Stomach smooth muscle (tissue), 2 donors: ENCODE measurements around the gene PDK2.

Source experiments
- H3K27ac ChIP-seq: one replicate; pipeline ENCODE4 v1.7.0; 2013; ENCODE audit warnings: mild to moderate bottlenecking, low read length, inconsistent platforms
- H3K27me3 ChIP-seq, 2 donors: one replicate each; pipeline ENCODE4 v1.7.0; 2013; ENCODE audit warnings: low read length in 2 of 2; ENCODE audit not compliant: insufficient read depth in 2 of 2, control insufficient read depth in 1 of 2
- H3K36me3 ChIP-seq, 2 donors: one replicate each; pipeline ENCODE4 v1.7.0; 2013; ENCODE audit warnings: low read length in 2 of 2; ENCODE audit not compliant: control insufficient read depth in 2 of 2, insufficient read depth in 2 of 2
- H3K4me1 ChIP-seq: one replicate; pipeline ENCODE4 v1.7.0; 2013; ENCODE audit warnings: low read length; ENCODE audit not compliant: control insufficient read depth, insufficient read depth
- H3K4me3 ChIP-seq, 2 donors: one replicate each; pipeline ENCODE4 v1.7.0; 2013; ENCODE audit warnings: low read length in 2 of 2
- H3K9ac ChIP-seq, 2 donors: one replicate each; pipeline ENCODE4 v1.7.0; 2013; ENCODE audit warnings: low read length in 2 of 2, mild to moderate bottlenecking in 1 of 2
- H3K9me3 ChIP-seq, 2 donors: one replicate each; pipeline ENCODE4 v1.7.0; 2013; ENCODE audit warnings: low read length in 2 of 2; ENCODE audit not compliant: control insufficient read depth in 2 of 2
- donor health status: healthy.
- donor health status: Pancreatic carcinoma.

Gene PDK2

GRCh38 chr17:50100921-50101345 is 5.8 kb downstream of the PDK2 start:
- H3K9me3 ChIP-seq = no peaks in the 10 kb centered on the region
- peaks cover 71% of the 10 kb centered on the region for H3K4me1 ChIP-seq
- peak overlapping the region; percentile 11 to 52 for H3K4me3 ChIP-seq
- peaks cover 22 to 33% of the 10 kb centered on the region in 2 donors for H3K36me3 ChIP-seq
- peak overlapping the region in 1 of 2 donors; percentile 29 for H3K9ac ChIP-seq
- peak overlapping the region; percentile 90 for H3K27ac ChIP-seq
- no peaks in the 10 kb centered on the region for H3K27me3 ChIP-seq

- Histone ChIP-seq H3K27me3 (no peaks in the 10 kb centered on the region), H3K27ac (peak overlapping the region; percentile 90), H3K4me1 (peaks cover 66% of the 10 kb centered on the region), H3K4me3 (peak overlapping the region; percentile 11 to 52), H3K9ac (peak overlapping the region in 1 of 2 donors; percentile 58), H3K36me3 (peaks cover 26 to 36% of the 10 kb centered on the region in 2 donors), H3K9me3 (no peaks in the 10 kb centered on the region)
Observed at GRCh38 chr17:50101346-50102163, 6.4 kb downstream of the PDK2 start.

GRCh38 chr17:50102164-50102991 is 7.2 kb downstream of the PDK2 start:
- Histone ChIP-seq H3K4me1 (peaks cover 59% of the 10 kb centered on the region), H3K9ac (peak overlapping the region; percentile 49 to 58), H3K27ac (peak overlapping the region; percentile 90), H3K27me3 (no peaks in the 10 kb centered on the region), H3K9me3 (no peaks in the 10 kb centered on the region), H3K36me3 (peaks cover 32 to 39% of the 10 kb centered on the region in 2 donors), H3K4me3 (peak overlapping the region in 1 of 2 donors; percentile 40)

- Histone ChIP-seq H3K36me3 (peaks cover 33 to 39% of the 10 kb centered on the region in 2 donors), H3K27ac (peak overlapping the region; percentile 90), H3K27me3 (no peaks in the 10 kb centered on the region), H3K9ac (peak overlapping the region in 1 of 2 donors; percentile 21), H3K4me3 (peak overlapping the region in 1 of 2 donors; percentile 40), H3K4me1 (peaks cover 51% of the 10 kb centered on the region), H3K9me3 (no peaks in the 10 kb centered on the region)
Observed at GRCh38 chr17:50103252-50103651, 8.1 kb downstream of the PDK2 start.

GRCh38 chr17:50103941-50104340 is 8.8 kb downstream of the PDK2 start:
- Histone ChIP-seq H3K27ac (peak overlapping the region; percentile 90), H3K4me1 (peaks cover 45% of the 10 kb centered on the region), H3K4me3 (no peak overlapping the region), H3K27me3 (no peaks in the 10 kb centered on the region), H3K9ac (no peak overlapping the region), H3K36me3 (peaks cover 27 to 37% of the 10 kb centered on the region in 2 donors), H3K9me3 (no peaks in the 10 kb centered on the region)

GRCh38 chr17:50105811-50106210 is 10.7 kb downstream of the PDK2 start:
- H3K4me3 ChIP-seq = no peak overlapping the region
- no peak overlapping the region for H3K9ac ChIP-seq

GRCh38 chr17:50106393-50107131 is 11.4 kb downstream of the PDK2 start:
- no peaks in the 10 kb centered on the region for H3K27me3 ChIP-seq
- peaks cover 28 to 40% of the 10 kb centered on the region in 2 donors for H3K36me3 ChIP-seq
- peaks cover 27% of the 10 kb centered on the region for H3K4me1 ChIP-seq
- H3K27ac ChIP-seq = no peak overlapping the region
- H3K9me3 ChIP-seq = no peaks in the 10 kb centered on the region
- H3K4me3 ChIP-seq = no peak overlapping the region
- H3K9ac ChIP-seq = no peak overlapping the region

More at GRCh38 chr17:50105811-50106210, 10.7 kb downstream of the PDK2 start:
- Histone ChIP-seq H3K36me3 (peaks cover 28 to 40% of the 10 kb centered on the region in 2 donors), H3K9me3 (no peaks in the 10 kb centered on the region), H3K4me1 (peaks cover 29% of the 10 kb centered on the region), H3K27me3 (no peaks in the 10 kb centered on the region), H3K27ac (no peak overlapping the region)

- Histone ChIP-seq H3K4me3 (no peak overlapping the region), H3K9ac (no peak overlapping the region), H3K4me1 (peaks cover 27% of the 10 kb centered on the region), H3K27ac (peak overlapping the region; percentile 11), H3K36me3 (peaks cover 28 to 40% of the 10 kb centered on the region in 2 donors), H3K27me3 (no peaks in the 10 kb centered on the region), H3K9me3 (no peaks in the 10 kb centered on the region)
Observed at GRCh38 chr17:50107790-50108414, 12.8 kb downstream of the PDK2 start.

GRCh38 chr17:50108556-50108955 is 13.4 kb downstream of the PDK2 start:
- H3K27ac ChIP-seq = peak overlapping the region; percentile 11
- H3K36me3 ChIP-seq = peaks cover 28 to 38% of the 10 kb centered on the region in 2 donors
- H3K9ac ChIP-seq = no peak overlapping the region
- H3K27me3 ChIP-seq = no peaks in the 10 kb centered on the region
- H3K4me1 ChIP-seq = peaks cover 29% of the 10 kb centered on the region
- H3K9me3 ChIP-seq = no peaks in the 10 kb centered on the region
- H3K4me3 ChIP-seq = no peak overlapping the region

GRCh38 chr17:50109207-50109606 is 14.1 kb downstream of the PDK2 start:
- peaks cover 28 to 38% of the 10 kb centered on the region in 2 donors for H3K36me3 ChIP-seq
- H3K9ac ChIP-seq = no peak overlapping the region
- H3K4me1 ChIP-seq = peaks cover 35% of the 10 kb centered on the region
- no peaks in the 10 kb centered on the region for H3K9me3 ChIP-seq
- no peaks in the 10 kb centered on the region for H3K27me3 ChIP-seq
- H3K4me3 ChIP-seq = no peak overlapping the region
- peak overlapping the region; percentile 11 for H3K27ac ChIP-seq
